CD4-positive, alpha-beta T cell treated with Interferon gamma for 1 hour (primary cell): Measurements from ENCODE around the gene ESRRG.
"Not testable (repeated sequence)": the region's sequence is repeated elsewhere in the genome, so short reads cannot be mapped to it uniquely, and the experiment has no call there.

Source experiments
- DNase-seq: peaks from one replicate; pipeline ENCODE4 v3.0.0-alpha.2; 2020

The ESRRG gene

GRCh38 chr1:216723274-216723780 lies at the start of gene ESRRG:
TSS of gene ESRRG (minus strand) at chr1:216723429. CDS start at chr1:216723299, 130 bp downstream.
- DNase-seq, result no peak

DNA sequence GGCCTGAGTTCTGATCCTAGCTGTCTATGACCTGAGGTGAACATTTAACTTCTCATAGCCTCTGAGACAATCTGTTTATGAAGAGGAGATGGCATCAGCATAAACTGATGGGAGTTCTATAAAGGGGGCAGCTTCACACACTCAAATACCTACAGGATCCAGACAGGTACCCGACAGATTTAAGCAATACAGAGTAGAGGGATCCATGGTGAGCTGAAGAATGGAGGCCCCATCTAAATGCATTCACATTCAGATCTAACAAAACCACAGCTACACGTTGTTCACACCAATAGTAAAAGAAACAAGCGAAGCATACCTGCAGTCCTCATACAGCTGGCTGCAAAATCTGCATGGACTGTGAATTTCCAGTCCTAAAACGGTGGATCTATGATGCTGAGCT lies 48.7 kb upstream of the ESRRG start:
- no peak for DNase-seq

DNA sequence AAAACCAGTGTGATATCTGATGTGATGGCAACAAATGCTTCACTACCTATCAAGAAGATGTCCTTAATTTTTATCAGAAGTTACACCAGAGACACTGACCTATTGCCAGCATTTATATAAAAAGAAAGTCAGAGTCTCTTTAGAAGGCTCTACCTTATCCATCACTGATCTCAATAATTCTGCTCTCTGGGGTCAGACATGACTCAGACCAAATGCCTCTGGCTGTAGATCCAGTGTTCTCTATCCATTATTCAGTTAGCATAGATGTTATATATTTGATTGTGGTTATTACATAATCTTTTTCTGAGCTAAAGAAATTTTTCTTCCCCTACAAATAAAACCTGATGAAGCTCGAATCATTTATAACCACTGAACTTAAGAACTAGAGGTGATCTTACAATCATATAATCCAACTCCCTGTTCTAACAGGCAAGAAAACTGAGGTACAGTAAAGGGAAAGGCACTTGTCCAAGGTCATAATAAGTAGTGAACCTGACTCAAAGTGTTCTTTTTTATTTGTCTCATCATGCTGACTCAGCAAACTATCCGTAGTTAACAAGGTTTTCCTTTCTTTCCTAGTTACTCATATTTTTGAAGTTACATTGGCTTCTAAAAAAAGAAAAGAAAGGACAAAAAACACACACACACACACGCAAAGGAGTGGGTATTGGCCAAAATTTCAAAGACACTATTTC lies 43.6 kb upstream of the ESRRG start:
- no peak for DNase-seq

GRCh38 chr1:216765346-216766300 lies 42.4 kb upstream of the ESRRG start:
- no peak for DNase-seq

DNA sequence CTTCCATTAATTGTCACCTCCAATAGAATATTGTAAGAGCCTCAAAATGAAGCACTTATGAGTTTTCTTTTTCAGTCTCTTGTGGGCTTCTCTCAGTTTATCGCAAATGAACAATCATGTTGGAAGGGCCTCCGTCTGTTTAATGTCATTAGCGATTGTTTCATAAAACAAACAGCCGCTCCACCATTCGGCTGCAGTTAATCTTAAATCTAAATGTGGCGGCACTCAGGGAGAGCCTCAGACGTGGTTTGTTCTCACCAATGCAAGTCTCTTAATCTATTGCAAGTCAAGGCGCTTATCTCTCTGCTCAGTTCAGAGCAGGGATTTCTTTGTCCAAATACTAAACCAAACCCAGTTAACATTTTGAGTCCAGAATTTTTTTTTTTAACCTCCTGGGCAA lies 34.9 kb upstream of the ESRRG start:
- no peak for DNase-seq

DNA sequence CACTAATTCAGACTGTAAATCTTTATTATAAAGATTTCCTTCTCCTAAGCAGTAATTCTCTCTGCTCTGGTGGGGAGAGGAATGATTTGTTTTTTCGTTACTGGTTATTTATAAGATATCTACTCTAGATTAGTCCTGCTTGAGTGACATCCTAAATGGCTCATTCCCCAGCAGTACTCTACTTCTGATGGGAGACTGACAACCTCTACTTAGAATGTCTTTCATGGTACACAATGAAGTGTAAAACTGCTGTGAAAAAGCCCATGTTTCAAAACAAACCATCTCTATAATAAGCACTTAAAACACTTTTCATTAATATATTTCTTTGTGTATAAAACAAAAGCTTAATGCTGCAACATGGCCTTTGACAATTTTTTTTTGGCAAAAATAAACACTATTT lies 33.9 kb upstream of the ESRRG start:
- no peak for DNase-seq

- no peak for DNase-seq
Observed at GRCh38 chr1:216750961-216751360, 27.7 kb upstream of the ESRRG start.

DNA sequence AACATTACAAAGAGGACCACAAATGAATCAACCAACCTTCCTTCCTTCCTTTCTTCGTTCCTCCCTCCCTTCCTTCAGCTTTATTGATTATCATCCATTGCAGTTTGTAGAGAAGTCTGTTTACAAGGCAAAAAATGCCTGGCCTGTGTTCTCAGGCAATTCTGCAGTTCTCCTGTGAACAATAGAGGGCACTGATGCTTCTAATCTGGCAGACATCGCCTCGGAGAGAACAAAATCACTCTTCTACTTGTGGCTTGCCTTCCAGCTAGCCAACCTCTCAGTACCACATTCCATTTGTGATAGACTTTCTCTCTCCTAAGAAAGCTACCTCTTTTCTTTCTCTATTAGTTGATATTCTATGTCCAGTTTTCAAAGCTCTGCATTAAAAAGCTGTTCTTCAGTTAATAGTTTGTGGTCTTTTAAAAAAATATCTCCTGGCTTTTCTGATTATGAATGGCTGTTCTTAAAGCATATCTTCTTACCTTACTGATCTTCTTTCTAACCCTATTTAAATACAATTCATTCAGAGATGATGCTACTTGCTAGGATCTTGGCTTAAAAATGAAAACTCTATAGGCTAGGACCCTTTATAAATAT lies 26.9 kb upstream of the ESRRG start:
- no peak for DNase-seq

DNA sequence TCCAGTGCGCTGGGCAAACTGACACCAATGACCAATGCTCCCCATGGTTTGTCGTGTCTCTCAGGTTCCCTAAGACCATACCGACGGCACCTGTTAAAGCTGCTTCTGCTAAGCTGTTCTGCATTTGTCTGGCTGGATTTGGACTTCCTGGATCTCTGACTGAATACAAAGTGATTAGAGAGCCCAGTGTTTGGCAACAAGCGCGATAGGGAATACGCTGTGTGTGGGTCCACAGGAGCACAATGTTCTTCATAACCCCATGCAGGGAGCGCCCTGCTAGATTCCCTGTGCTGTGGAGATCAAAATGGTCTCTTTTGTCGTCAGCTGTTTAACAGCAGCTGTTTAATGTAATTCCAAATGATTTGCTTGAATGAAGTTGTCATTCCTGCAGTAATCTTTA lies 26.0 kb upstream of the ESRRG start:
- DNase-seq, result no peak

- no peak for DNase-seq
Observed at GRCh38 chr1:216742625-216743024, 19.4 kb upstream of the ESRRG start.

DNA sequence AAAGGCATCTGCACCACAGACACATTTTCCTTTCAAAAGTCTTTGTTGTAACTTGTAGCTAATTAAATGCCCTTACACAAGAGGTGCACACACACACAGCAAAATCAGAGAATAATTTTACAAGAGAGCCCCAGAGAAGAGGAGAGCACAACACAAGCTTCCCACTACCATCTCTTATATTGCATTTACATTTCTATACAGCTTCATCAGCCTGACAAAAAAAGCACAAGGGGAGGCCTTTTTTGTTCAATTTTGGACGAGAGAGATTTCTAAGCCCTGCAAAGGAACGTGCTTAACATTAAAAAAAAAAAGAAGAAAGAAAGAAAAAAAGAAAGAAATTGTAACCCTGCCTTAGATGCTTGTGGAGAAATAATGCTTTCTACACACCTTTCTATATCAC lies 17.1 kb upstream of the ESRRG start:
- no peak for DNase-seq

DNA sequence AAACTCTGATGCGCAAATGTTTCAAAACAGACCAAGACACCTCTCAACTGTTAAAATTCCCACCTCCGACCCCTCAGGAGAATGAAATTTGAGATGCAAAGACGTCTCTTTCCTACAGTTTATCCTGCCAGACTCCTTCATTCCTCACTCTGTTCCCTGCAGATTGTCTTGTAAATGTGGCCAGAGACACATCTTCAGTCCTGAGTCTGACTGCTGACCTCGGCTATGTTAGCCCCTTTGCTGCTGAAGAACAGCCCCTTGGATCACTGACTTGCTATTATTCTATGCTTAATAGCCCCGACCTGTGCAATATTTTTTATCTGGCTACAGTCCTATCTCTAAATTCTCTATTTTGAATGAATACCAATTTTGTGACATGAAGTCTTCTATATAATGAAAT lies 16.6 kb upstream of the ESRRG start:
- no peak for DNase-seq

DNA sequence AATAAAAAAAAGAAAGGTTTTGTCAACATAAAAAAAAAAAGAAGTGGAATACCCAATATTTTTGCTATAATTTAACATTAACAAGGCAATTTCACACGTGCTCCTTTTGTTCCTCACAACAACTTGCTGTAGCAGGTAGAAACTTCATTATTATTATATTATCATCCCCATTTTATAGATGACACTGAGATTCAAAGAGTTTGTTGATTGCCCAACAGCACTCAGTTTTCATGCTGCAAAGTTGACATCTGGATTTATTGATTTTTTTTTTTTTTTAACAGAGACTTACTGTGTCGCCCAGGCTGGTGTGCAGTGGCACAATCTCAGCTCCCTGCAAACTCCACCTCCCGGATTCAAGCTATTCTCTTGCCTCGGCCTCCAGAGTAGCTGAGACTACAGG lies 8.9 kb upstream of the ESRRG start:
- DNase-seq, result no peak

- DNase-seq, result no peak
Observed at GRCh38 chr1:216731562-216731961, 8.3 kb upstream of the ESRRG start.

GRCh38 chr1:216726435-216726834 lies 3.2 kb upstream of the ESRRG start:
- DNase-seq, result no peak

DNA sequence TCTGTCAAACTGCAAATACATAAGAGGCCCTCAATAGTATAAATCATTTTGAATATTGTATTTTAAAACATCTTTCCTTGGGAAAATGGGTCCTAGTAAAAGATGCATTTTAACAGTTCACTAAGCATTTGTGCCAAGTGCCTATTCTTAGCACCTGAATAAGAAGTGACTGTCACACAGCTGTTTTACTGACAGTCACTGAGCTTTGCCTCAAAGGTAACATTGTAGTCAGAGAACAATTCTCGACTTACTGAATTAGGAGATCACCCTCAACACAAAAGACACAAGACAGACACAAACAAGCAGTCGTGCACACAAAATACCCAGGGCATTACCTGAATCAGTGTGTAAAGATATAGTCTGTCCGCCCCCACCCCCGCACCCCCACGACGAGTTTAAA lies 408 bp downstream of the ESRRG start:
- no peak for DNase-seq

GRCh38 chr1:216721863-216722262 lies 1.4 kb downstream of the ESRRG start:
- DNase-seq, result no peak

DNA sequence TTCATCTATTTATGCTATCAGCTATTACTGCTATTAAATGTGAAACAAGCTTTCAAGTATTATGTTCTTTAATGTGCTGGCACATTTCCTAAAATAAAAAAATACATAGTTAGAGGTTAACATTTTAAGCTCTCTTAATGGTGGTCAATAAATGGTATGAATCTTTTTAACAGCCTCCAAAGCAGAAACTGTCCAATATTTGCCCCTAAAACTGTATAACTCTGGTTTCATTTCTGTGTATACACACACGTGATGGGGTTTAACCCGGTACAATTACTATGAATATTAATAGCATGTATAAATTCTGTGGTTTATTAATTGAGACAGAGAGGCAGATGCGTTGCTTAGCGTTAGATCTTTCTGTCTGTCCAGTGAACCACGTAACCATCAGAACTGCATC lies 2.2 kb downstream of the ESRRG start:
- DNase-seq, result no peak

GRCh38 chr1:216711712-216712111 lies 11.5 kb downstream of the ESRRG start:
- no peak for DNase-seq

GRCh38 chr1:216710598-216711333 lies 12.5 kb downstream of the ESRRG start:
- DNase-seq, result no peak

GRCh38 chr1:216710055-216710454 lies 13.2 kb downstream of the ESRRG start:
- DNase-seq, result no peak

- no peak for DNase-seq
Observed at GRCh38 chr1:216705676-216706075, 17.6 kb downstream of the ESRRG start.

DNA sequence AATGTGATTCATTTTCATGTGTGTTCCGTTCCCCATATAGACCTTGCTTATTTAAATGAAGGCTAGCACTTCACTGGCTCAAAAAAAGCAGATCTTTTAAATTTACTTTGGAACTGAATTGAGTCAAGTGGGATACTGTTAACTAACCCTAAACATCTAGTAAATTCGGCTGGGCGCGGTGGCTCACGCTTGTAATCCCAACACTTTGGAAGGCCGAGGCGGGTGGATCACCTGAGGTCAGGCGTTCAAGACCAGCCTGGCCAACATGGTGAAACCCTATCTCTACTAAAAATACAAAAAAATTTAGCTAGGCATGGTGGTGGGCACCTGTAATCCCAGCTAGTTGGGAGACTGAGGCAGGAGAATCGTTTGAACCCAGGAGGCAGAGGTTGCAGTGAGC lies 19.2 kb downstream of the ESRRG start:
- not testable (repeated sequence) for DNase-seq
